Effector CD8-positive, alpha-beta T cell (primary cell): Measurements from ENCODE around the gene PLA2G4E.

Experiments
- DNase-seq: peaks from one replicate; lab custom pipeline; 2025; lab: John Stamatoyannopoulos, UW
- total RNA-seq, 4 experiments: gene quantifications; one replicate each; lab custom pipeline; 2026; lab: John Stamatoyannopoulos, UW

Gene PLA2G4E
- total RNA-seq = 0 to 0.09 (median 0) reads per million in 4 experiments

GRCh38 chr15:42020713-42021273, at the start of gene PLA2G4E:
TSS of gene PLA2G4E (minus strand) at chr15:42021042. CDS start at chr15:42021030, 12 bp downstream.
- no peak for DNase-seq

- no peak for DNase-seq
Observed at GRCh38 chr15:42070279-42070975, 49.6 kb upstream of the PLA2G4E start.

- no peak for DNase-seq
Observed at GRCh38 chr15:42069496-42070278, 48.8 kb upstream of the PLA2G4E start.

- DNase-seq = no peak
Observed at GRCh38 chr15:42069025-42069424, 48.2 kb upstream of the PLA2G4E start.

GRCh38 chr15:42068601-42069000, 47.8 kb upstream of the PLA2G4E start:
- no peak for DNase-seq

GRCh38 chr15:42066764-42067415, 46.0 kb upstream of the PLA2G4E start:
- DNase-seq = no peak

- DNase-seq = no peak
Observed at GRCh38 chr15:42065468-42065867, 44.6 kb upstream of the PLA2G4E start.

GRCh38 chr15:42065033-42065432, 44.2 kb upstream of the PLA2G4E start:
- DNase-seq = no peak

GRCh38 chr15:42064271-42064670, 43.4 kb upstream of the PLA2G4E start:
- no peak for DNase-seq

- no peak for DNase-seq
Observed at GRCh38 chr15:42063122-42063848, 42.4 kb upstream of the PLA2G4E start.

- no peak for DNase-seq
Observed at GRCh38 chr15:42062284-42062806, 41.5 kb upstream of the PLA2G4E start.

GRCh38 chr15:42060797-42061196, 40.0 kb upstream of the PLA2G4E start:
- DNase-seq = no peak

GRCh38 chr15:42060477-42060763, 39.6 kb upstream of the PLA2G4E start:
- DNase-seq = no peak

- DNase-seq = peak; percentile 57
Observed at GRCh38 chr15:42059661-42060476, 39.0 kb upstream of the PLA2G4E start.

GRCh38 chr15:42058791-42059190, 37.9 kb upstream of the PLA2G4E start:
- no peak for DNase-seq

GRCh38 chr15:42057799-42058646, 37.2 kb upstream of the PLA2G4E start:
- DNase-seq = no peak

- no peak for DNase-seq
Observed at GRCh38 chr15:42056934-42057798, 36.3 kb upstream of the PLA2G4E start.

GRCh38 chr15:42053914-42054313, 33.1 kb upstream of the PLA2G4E start:
- no peak for DNase-seq

GRCh38 chr15:42053010-42053409, 32.2 kb upstream of the PLA2G4E start:
- DNase-seq = no peak
